ENCODE data around the gene NDUFC1.

NDUFC1 gene

GRCh38 chr4:139312552-139313332, 10.5 kb upstream of the NDUFC1 start:
- no peak overlapping the region for H3K4me3 ChIP-seq (ENCODE audit: low read length)
- TF ChIP-seq ZNF274 (IDR thresholded peaks at IDR 0.05; ENCODE audit: low read depth, low read length), result no peak

- H3K4me3 ChIP-seq (ENCODE audit: low read length), result no peak overlapping the region
- TF ChIP-seq ZNF274 (IDR thresholded peaks at IDR 0.05; ENCODE audit: low read depth, low read length), result no peak
Measured at GRCh38 chr4:139311909-139312308, 9.6 kb upstream of the NDUFC1 start.

- no peak overlapping the region for H3K4me3 ChIP-seq (ENCODE audit: low read length)
- no peak for TF ChIP-seq ZNF274 (IDR thresholded peaks at IDR 0.05; ENCODE audit: low read depth, low read length)
Measured at GRCh38 chr4:139304920-139305319, 2.6 kb upstream of the NDUFC1 start.

- peak within 1 kb of the TSS; percentile 95 for H3K4me3 ChIP-seq (ENCODE audit: low read length)
- no peak for TF ChIP-seq ZNF274 (IDR thresholded peaks at IDR 0.05; ENCODE audit: low read depth, low read length)
Measured at GRCh38 chr4:139301113-139301820, 1.0 kb downstream of the NDUFC1 start, which contains the start of gene NAA15. Gene NAA15, plus strand, starts transcription at chr4:139301505. Its CDS starts 273 bp downstream, at chr4:139301778.

- no peak for TF ChIP-seq ZNF274 (IDR thresholded peaks at IDR 0.05; ENCODE audit: low read depth, low read length)
- H3K4me3 ChIP-seq (ENCODE audit: low read length), result peak overlapping the region; percentile 95
Measured at GRCh38 chr4:139300431-139301112, 1.7 kb downstream of the NDUFC1 start.

- TF ChIP-seq ZNF274 (IDR thresholded peaks at IDR 0.05; ENCODE audit: low read depth, low read length), result no peak
- H3K4me3 ChIP-seq (ENCODE audit: low read length), result no peak overlapping the region
Measured at GRCh38 chr4:139299536-139299935, 2.7 kb downstream of the NDUFC1 start.

- TF ChIP-seq ZNF274 (IDR thresholded peaks at IDR 0.05; ENCODE audit: low read depth, low read length), result no peak
Measured at GRCh38 chr4:139297001-139297410, 5.3 kb downstream of the NDUFC1 start.

GRCh38 chr4:139295942-139296299, 6.4 kb downstream of the NDUFC1 start:
- no peak for TF ChIP-seq ZNF274 (IDR thresholded peaks at IDR 0.05; ENCODE audit: low read depth, low read length)
- H3K4me3 ChIP-seq (ENCODE audit: low read length), result no peak overlapping the region; the same call in 1 of the 2 replicates

More at GRCh38 chr4:139297001-139297410, 5.3 kb downstream of the NDUFC1 start:
- no peak overlapping the region for H3K4me3 ChIP-seq (ENCODE audit: low read length)

- TF ChIP-seq ZNF274 (IDR thresholded peaks at IDR 0.05; ENCODE audit: low read depth, low read length), result no peak
Measured at GRCh38 chr4:139295206-139295941, 6.9 kb downstream of the NDUFC1 start.

GRCh38 chr4:139286186-139286698, 16.0 kb downstream of the NDUFC1 start:
- no peak for TF ChIP-seq ZNF274 (IDR thresholded peaks at IDR 0.05; ENCODE audit: low read depth, low read length)
- H3K4me3 ChIP-seq (ENCODE audit: low read length), result no peak overlapping the region

More at GRCh38 chr4:139295206-139295941, 6.9 kb downstream of the NDUFC1 start:
- peak overlapping the region; percentile 86 for H3K4me3 ChIP-seq (ENCODE audit: low read length)

- H3K4me3 ChIP-seq (ENCODE audit: low read length), result no peak overlapping the region
- no peak for TF ChIP-seq ZNF274 (IDR thresholded peaks at IDR 0.05; ENCODE audit: low read depth, low read length)
Measured at GRCh38 chr4:139282721-139283075, 19.6 kb downstream of the NDUFC1 start.

GRCh38 chr4:139282065-139282720, 20.1 kb downstream of the NDUFC1 start:
- no peak for TF ChIP-seq ZNF274 (IDR thresholded peaks at IDR 0.05; ENCODE audit: low read depth, low read length)
- no peak overlapping the region for H3K4me3 ChIP-seq (ENCODE audit: low read length)
